HG02840 (cell line): Measurements from ENCODE around the gene UNC119.

Experiments used
- ATAC-seq: cut with Tn5 transposase; IDR thresholded peaks from one replicate; pipeline ENCODE4 v1.9.1; 2021; ENCODE audit warnings: mild to moderate bottlenecking, moderate library complexity, moderate number of reproducible peaks; ENCODE audit not compliant: unreplicated experiment, low FRiP score

Gene UNC119

GRCh38 chr17:28501421-28502284 is 50.8 kb downstream of the UNC119 start:
- ATAC-seq, result no peak

- no peak for ATAC-seq
Observed at GRCh38 chr17:28500712-28501379, 51.6 kb downstream of the UNC119 start.

- ATAC-seq, result no peak
Observed at GRCh38 chr17:28499684-28500357, 52.6 kb downstream of the UNC119 start.

- no peak for ATAC-seq
Observed at GRCh38 chr17:28499364-28499664, 53.1 kb downstream of the UNC119 start.

GRCh38 chr17:28498652-28499363 is 53.6 kb downstream of the UNC119 start:
- no peak for ATAC-seq

- ATAC-seq, result no peak
Observed at GRCh38 chr17:28497931-28498330, 54.5 kb downstream of the UNC119 start.
